Psoas muscle (tissue), 8 donors: ENCODE measurements around the gene WDR59. TPM values are rescaled to one million over a fixed set of nuclear protein-coding genes. Genes with fewer than 3 reads are reported as not detected.
A peak's percentile ranks its signal among the peaks of the same experiment; 100 is the strongest.

Experiments used
- ATAC-seq, 4 donors: fragments of 200-7000 bp; cut with Tn5 transposase; one replicate each; pipeline ENCODE4 v1.9.1; 2020; ENCODE audit warnings: moderate library complexity in 3 of 4, mild to moderate bottlenecking in 2 of 4
- DNase-seq, 2 donors: peaks; one replicate each; pipeline ENCODE4 v3.0.0-alpha.2; 2020
- H3K27ac ChIP-seq: fragments of 200-600 bp; one replicate; pipeline ENCODE4 v1.8.0; 2022
- H3K27me3 ChIP-seq, 3 donors: fragments of 200-600 bp in 1 of 3; one replicate each; pipeline versions ENCODE4 v1.6.1 to v1.8.0; 2013 to 2022; ENCODE audit warnings: low read length in 2 of 3, mild to moderate bottlenecking in 2 of 3, moderate library complexity in 1 of 3; ENCODE audit not compliant: insufficient read depth in 3 of 3
- H3K36me3 ChIP-seq, 2 donors: fragments of 200-600 bp in 1 of 2; one replicate each; pipeline versions ENCODE4 v1.6.1 to v1.8.0; 2013 to 2022; ENCODE audit warnings: low read depth in 1 of 2, mild to moderate bottlenecking in 1 of 2, moderate library complexity in 1 of 2; ENCODE audit not compliant: insufficient read depth in 1 of 2
- H3K4me1 ChIP-seq: fragments of 200-600 bp; one replicate; pipeline ENCODE4 v1.8.0; 2022
- H3K4me3 ChIP-seq: fragments of 200-600 bp; one replicate; pipeline ENCODE4 v1.8.0; 2022; ENCODE audit warnings: mild to moderate bottlenecking
- H3K9me3 ChIP-seq: fragments of 200-600 bp; one replicate; pipeline ENCODE4 v1.8.0; 2022
- CTCF ChIP-seq: fragments of 200-600 bp; IDR thresholded peaks from one replicate; pipeline ENCODE4 v1.8.0; 2022; ENCODE audit warnings: antibody characterized with exemption
- WGBS, 3 donors: extraction: QIAGEN DNeasy Blood & Tissue Kit; methylation state at CpG; one replicate each; pipeline versions ENCODE4 v1.1.6 to v1.1.7; 2013; 5-methylcytosine and 5-hydroxymethylcytosine counted together
- intact Hi-C, 2 donors: fragments of 100-400 bp; cut with DNase I; formaldehyde crosslinking; loops; one replicate each; pipeline versions ENCODE4 v1.11.0 to v1.14.2; 2022
- polyA plus RNA-seq, 3 donors: library from polyadenylated mRNA; stranded (reverse); fragments of 200-250 nt; gene quantifications; one replicate each; pipeline ENCODE4 v1.2.3, GENCODE V29; 2013
- total RNA-seq, 4 donors: library from RNA; stranded (reverse); fragmentation: NEBNext Ultra II Directional in 2 of 4; extraction: Animal tissue kit (Norgen Biotek cat#: 25700) in 2 of 4; gene quantifications; one replicate each; pipeline versions ENCODE4 v1.2.1 to v1.2.4, GENCODE V29; 2021 to 2023
- donor health status: healthy with polysubstance abuse.
- donor health status: DM: no; HTN: no; CAD: no; lungs with moderate emphysema.
- donor health status: Bipolar disorder and iron deficiency.
- donor health status: healthy.
- donor health status: DM: yes; HTN: yes; CAD: no.
- donor health status: DM: no; HTN: no; CAD: no.
- donor health status: DM: no; HTN: no; CAD: no.
- donor health status: DM: yes; HTN: yes; CAD: no.

The WDR59 gene
- total and polyA plus RNA-seq, 7 donors, result 12.0 to 48.2 (median 30.6) TPM

GRCh38 chr16:74901606-74902005 is 83.3 kb downstream of the WDR59 start:
- no peak for TF ChIP-seq CTCF
- no peak overlapping the region for H3K27ac ChIP-seq
- 93 to 94% (median 94%) methylated on average over 4 of the region's 4 CpGs for WGBS, 3 donors
- DNase-seq (no peak), ATAC-seq (no peak)
- no peaks in the 10 kb centered on the region for H3K27me3 ChIP-seq
- no peak overlapping the region for H3K4me3 ChIP-seq
- H3K9me3 ChIP-seq, result no peaks in the 10 kb centered on the region
- intact Hi-C loops, result no loop called here
- H3K4me1 ChIP-seq, result no peaks in the 10 kb centered on the region
- H3K36me3 ChIP-seq, result peaks cover 2 to 78% of the 10 kb centered on the region in 2 donors

- no peak overlapping the region for H3K4me3 ChIP-seq
- DNase-seq (no peak), ATAC-seq (no peak)
- H3K27me3 ChIP-seq, result no peaks in the 10 kb centered on the region
- no peak for TF ChIP-seq CTCF
- H3K36me3 ChIP-seq, result peaks cover 2 to 82% of the 10 kb centered on the region in 2 donors
- intact Hi-C loops, result no loop called here
- H3K9me3 ChIP-seq, result no peaks in the 10 kb centered on the region
- WGBS, 3 donors, result 96 to 99% (median 97%) methylated on average over 4 of the region's 4 CpGs
- H3K4me1 ChIP-seq, result no peaks in the 10 kb centered on the region
- H3K27ac ChIP-seq, result no peak overlapping the region
These were observed 85.1 kb downstream of the WDR59 start for GRCh38 chr16:74899816-74900215.

GRCh38 chr16:74898659-74899058 is 86.3 kb downstream of the WDR59 start:
- Histone ChIP-seq H3K36me3 (peaks cover 5 to 89% of the 10 kb centered on the region in 2 donors), H3K9me3 (no peaks in the 10 kb centered on the region), H3K27ac (no peak overlapping the region), H3K4me1 (no peaks in the 10 kb centered on the region), H3K27me3 (no peaks in the 10 kb centered on the region), H3K4me3 (no peak overlapping the region)
- DNase-seq (no peak), ATAC-seq (no peak)
- intact Hi-C loops, result no loop called here
- WGBS, 3 donors, result 64 to 78% (median 65%) methylated on average over 8 of the region's 8 CpGs
- TF ChIP-seq CTCF, result no peak

- WGBS, 3 donors, result 90 to 92% (median 91%) methylated on average over 14 of the region's 14 CpGs
- ATAC-seq (peak in 2 of 4 donors; percentile 42 to 58), DNase-seq (no peak)
- Histone ChIP-seq H3K4me3 (no peak overlapping the region), H3K36me3 (peaks cover 14 to 89% of the 10 kb centered on the region in 2 donors), H3K9me3 (no peaks in the 10 kb centered on the region), H3K27ac (no peak overlapping the region), H3K27me3 (no peaks in the 10 kb centered on the region), H3K4me1 (no peaks in the 10 kb centered on the region)
- intact Hi-C loops, result no loop called here
- no peak for TF ChIP-seq CTCF
These were observed 88.2 kb downstream of the WDR59 start for GRCh38 chr16:74896389-74897370.
